GM06990 (cell line): ENCODE results near the gene NKAIN1.
"Not testable (repeated sequence)": the region's sequence is repeated elsewhere in the genome, so short reads cannot be mapped to it uniquely, and the experiment has no call there.

Experiments
- DNase-seq: peaks from one replicate; pipeline ENCODE4 v3.0.0-alpha.2; 2011; ENCODE audit not compliant: insufficient read length; ENCODE audit errors: extremely low read depth
- H3K27me3 ChIP-seq: replicated peaks from 2 replicates; pipeline ENCODE4 v1.6.0; 2011; ENCODE audit warnings: low read length; ENCODE audit not compliant: control insufficient read depth, insufficient read depth
- H3K36me3 ChIP-seq: 2 replicates; pipeline ENCODE4 v1.5.1; 2011; ENCODE audit warnings: low read length; ENCODE audit not compliant: control insufficient read depth, insufficient read depth
- H3K4me3 ChIP-seq: replicated peaks from 2 replicates; pipeline ENCODE4 v1.5.1; 2011; ENCODE audit warnings: low read depth, mild to moderate bottlenecking, control low read depth, low read length
- CTCF ChIP-seq: IDR thresholded peaks from 2 replicates; pipeline ENCODE4 v1.5.1; 2011; ENCODE audit warnings: low read length, control low read depth, mild to moderate bottlenecking, inconsistent platforms; ENCODE audit not compliant: insufficient read depth, poor library complexity, severe bottlenecking

The NKAIN1 gene

DNA sequence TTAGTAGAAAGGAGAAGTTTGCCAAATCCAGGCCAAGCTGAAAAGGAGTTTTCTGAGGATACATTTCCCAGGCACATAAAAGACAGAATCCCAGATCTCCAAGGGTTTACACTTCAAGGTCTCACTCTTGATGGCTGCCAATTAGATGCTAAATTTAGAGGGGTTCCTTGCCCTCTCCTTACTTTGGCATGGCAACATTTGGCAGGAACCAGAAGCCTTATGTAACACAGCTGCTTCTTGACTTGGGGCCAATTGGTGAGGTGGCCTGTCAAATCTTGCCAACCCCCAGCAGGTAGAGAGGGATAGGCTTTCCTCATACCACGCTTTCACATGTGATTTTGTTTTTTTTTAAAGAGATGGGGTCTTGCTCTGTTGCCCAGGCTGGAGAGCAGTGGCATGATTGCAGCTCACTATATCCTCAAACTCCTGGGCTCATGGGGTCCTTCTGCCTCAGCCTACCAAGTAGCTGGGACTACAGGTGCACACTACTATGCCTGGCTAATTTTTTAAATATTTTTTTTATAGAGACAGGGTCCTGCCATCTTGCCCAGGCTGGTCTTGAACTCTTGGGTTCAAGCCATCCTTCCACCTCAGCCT lies 25.2 kb upstream of the NKAIN1 start:
- Histone ChIP-seq H3K36me3 (peaks cover 16% of the 10 kb centered on the region), H3K4me3 (no peak overlapping the region), H3K27me3 (no peaks in the 10 kb centered on the region)
- no peak for DNase-seq
- TF ChIP-seq CTCF: no peak

- DNase-seq: no peak
- no peak overlapping the region for H3K4me3 ChIP-seq
- TF ChIP-seq CTCF: no peak
- H3K27me3 ChIP-seq: no peaks in the 10 kb centered on the region
- H3K36me3 ChIP-seq: peaks cover 15% of the 10 kb centered on the region
These were observed 23.7 kb upstream of the NKAIN1 start for GRCh38 chr1:31263408-31263807.

- H3K36me3 ChIP-seq: peaks cover 15% of the 10 kb centered on the region
- not testable (repeated sequence) for H3K27me3 ChIP-seq, DNase-seq
These were observed 22.7 kb upstream of the NKAIN1 start for GRCh38 chr1:31262393-31262792.

DNA sequence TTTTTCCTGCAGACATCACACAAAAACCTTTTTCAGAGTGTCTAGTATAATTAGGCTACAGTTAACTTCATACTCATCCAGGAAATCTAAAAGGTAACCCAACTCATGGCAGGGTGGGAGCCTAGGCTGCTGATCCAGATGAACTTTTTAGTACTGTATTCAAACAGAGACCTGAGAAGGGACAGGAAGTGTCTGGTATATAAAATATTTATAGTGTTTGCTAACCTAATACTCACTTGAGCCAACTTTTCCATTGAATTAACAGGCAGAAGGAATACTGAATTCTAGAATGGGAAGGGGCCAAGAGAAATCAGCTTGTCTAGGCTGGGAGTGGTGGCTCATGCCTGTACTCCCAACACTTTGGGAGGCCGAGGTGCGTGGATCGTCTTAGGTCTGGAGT lies 22.2 kb upstream of the NKAIN1 start:
- H3K4me3 ChIP-seq: no peak overlapping the region
- no peaks in the 10 kb centered on the region for H3K27me3 ChIP-seq
- H3K36me3 ChIP-seq: peaks cover 15% of the 10 kb centered on the region
- TF ChIP-seq CTCF: no peak
- no peak for DNase-seq

More at GRCh38 chr1:31262393-31262792, 22.7 kb upstream of the NKAIN1 start:
- not testable (repeated sequence) for H3K4me3 ChIP-seq

DNA sequence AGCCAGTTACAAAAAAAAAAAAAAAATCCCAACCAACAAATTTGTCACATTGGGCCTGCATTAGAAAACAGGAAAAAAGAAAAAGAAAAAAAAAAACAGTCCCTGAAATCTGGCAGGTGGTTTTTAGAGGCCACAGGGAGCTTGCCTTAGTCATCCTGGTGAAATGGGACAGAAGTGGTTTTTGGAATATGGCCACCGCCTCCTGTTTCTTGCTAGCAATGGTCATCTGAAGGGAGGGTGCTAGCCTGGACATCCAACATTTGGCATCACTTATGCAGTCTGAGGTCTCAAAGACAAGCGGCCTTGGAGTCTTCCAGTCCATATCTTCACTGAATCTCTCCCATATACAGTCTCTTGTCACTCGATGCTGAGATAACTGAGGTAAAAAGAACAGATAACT lies 20.1 kb upstream of the NKAIN1 start:
- DNase-seq: no peak
- no peak for TF ChIP-seq CTCF
- Histone ChIP-seq H3K27me3 (no peaks in the 10 kb centered on the region), H3K36me3 (peaks cover 11% of the 10 kb centered on the region), H3K4me3 (no peak overlapping the region)

- TF ChIP-seq CTCF: no peak
- no peaks in the 10 kb centered on the region for H3K27me3 ChIP-seq
- H3K4me3 ChIP-seq: no peak overlapping the region
- peaks cover 10% of the 10 kb centered on the region for H3K36me3 ChIP-seq
- DNase-seq: no peak
These were observed 18.9 kb upstream of the NKAIN1 start for GRCh38 chr1:31258581-31258980.
